Stimulated activated naive B cell treated with anti-CD40 and anti-IgM and Interleukin-4, amounts not matched to agents 10 μg/mL and 1 μg/mL and 100 μg/mL, for 72 hours (primary cell): ENCODE data around the gene MYLK2.

Source experiments
- ATAC-seq, 2 donors: fragments of 150-1000 bp; cut with Tn5 transposase; replicated peaks; 2 replicates each; pipeline ENCODE4 v1.10.0; 2021; ENCODE audit warnings: moderate library complexity in 1 of 2
- DNase-seq: peaks from one replicate; pipeline ENCODE4 v3.0.0; 2021
- H3K27ac Mint-ChIP-seq: one replicate; pipeline ENCODE4 v1.8.0; 2022; ENCODE audit warnings: mild to moderate bottlenecking, mixed read lengths
- H3K27me3 Mint-ChIP-seq, 2 donors: one replicate each; pipeline ENCODE4 v1.8.0; 2022; ENCODE audit warnings: mixed read lengths in 2 of 2
- H3K36me3 Mint-ChIP-seq, 2 donors: one replicate each; pipeline ENCODE4 v1.8.0; 2022; ENCODE audit warnings: mixed read lengths in 2 of 2, mild to moderate bottlenecking in 1 of 2
- H3K4me1 Mint-ChIP-seq, 2 donors: one replicate each; pipeline ENCODE4 v1.8.0; 2022; ENCODE audit warnings: mixed read lengths in 2 of 2, mild to moderate bottlenecking in 1 of 2
- H3K4me3 Mint-ChIP-seq, 2 donors: one replicate each; pipeline ENCODE4 v1.8.0; 2022; ENCODE audit warnings: mild to moderate bottlenecking in 2 of 2, mixed read lengths in 2 of 2, moderate library complexity in 1 of 2
- H3K9me3 Mint-ChIP-seq, 2 donors: one replicate each; pipeline ENCODE4 v1.8.0; 2022; ENCODE audit warnings: mixed read lengths in 2 of 2, mild to moderate bottlenecking in 1 of 2

Gene MYLK2

GRCh38 chr20:31819083-31819784, at the start of gene MYLK2:
Gene MYLK2, plus strand, starts transcription at chr20:31819356. Its CDS starts 225 bp downstream, at chr20:31819581.
- no peak for ATAC-seq
- DNase-seq, result no peak
- no peaks in the 10 kb centered on the region for H3K9me3 Mint-ChIP-seq
- H3K4me3 Mint-ChIP-seq, result no peak within 1 kb of the TSS
- H3K27me3 Mint-ChIP-seq, result peaks cover 6 to 12% of the 10 kb centered on the region in 2 donors
- H3K4me1 Mint-ChIP-seq, result peaks cover 2 to 5% of the 10 kb centered on the region in 2 donors
- no peak within 1 kb of the TSS for H3K27ac Mint-ChIP-seq
- no peaks in the 10 kb centered on the region for H3K36me3 Mint-ChIP-seq

DNA sequence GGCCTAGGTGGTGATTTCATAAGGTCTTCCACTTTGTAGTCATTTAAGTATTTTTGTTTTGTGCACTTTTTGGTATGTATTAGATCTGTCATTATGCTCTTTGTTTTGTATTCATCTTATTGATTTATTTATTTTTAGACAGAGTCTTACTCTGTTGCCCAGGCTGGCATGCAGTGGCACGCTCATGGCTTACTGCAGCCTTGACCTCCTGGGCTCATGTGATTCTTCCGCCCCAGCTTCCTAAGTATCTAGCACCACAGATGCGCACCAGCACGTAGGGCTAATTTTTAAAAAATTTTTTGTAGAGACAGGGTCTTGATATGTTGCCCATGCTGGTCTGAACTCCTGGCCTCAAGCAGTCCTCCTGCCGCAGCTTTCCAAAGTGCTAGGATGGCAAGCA, 49.5 kb upstream of the MYLK2 start:
- no peaks in the 10 kb centered on the region for H3K4me1 Mint-ChIP-seq
- no peaks in the 10 kb centered on the region for H3K9me3 Mint-ChIP-seq
- H3K4me3 Mint-ChIP-seq, result no peak overlapping the region
- DNase-seq (no peak), ATAC-seq (no peak)
- H3K36me3 Mint-ChIP-seq, result no peaks in the 10 kb centered on the region
- H3K27ac Mint-ChIP-seq, result no peak overlapping the region
- no peaks in the 10 kb centered on the region for H3K27me3 Mint-ChIP-seq

GRCh38 chr20:31770243-31770642, 48.9 kb upstream of the MYLK2 start:
- Mint-ChIP-seq H3K4me3 (no peak overlapping the region), H3K36me3 (no peaks in the 10 kb centered on the region), H3K4me1 (no peaks in the 10 kb centered on the region), H3K27me3 (no peaks in the 10 kb centered on the region), H3K9me3 (no peaks in the 10 kb centered on the region), H3K27ac (no peak overlapping the region)
- DNase-seq (no peak), ATAC-seq (no peak)

GRCh38 chr20:31774408-31774807, 44.7 kb upstream of the MYLK2 start:
- Mint-ChIP-seq H3K4me1 (no peaks in the 10 kb centered on the region), H3K27me3 (no peaks in the 10 kb centered on the region), H3K9me3 (no peaks in the 10 kb centered on the region), H3K4me3 (no peak overlapping the region), H3K27ac (no peak overlapping the region), H3K36me3 (peaks cover 0 to 2% of the 10 kb centered on the region in 2 donors)
- DNase-seq, result no peak
- ATAC-seq, result no peak

- no peaks in the 10 kb centered on the region for H3K27me3 Mint-ChIP-seq
- H3K36me3 Mint-ChIP-seq, result peaks cover 0 to 3% of the 10 kb centered on the region in 2 donors
- DNase-seq, result no peak
- no peaks in the 10 kb centered on the region for H3K9me3 Mint-ChIP-seq
- no peaks in the 10 kb centered on the region for H3K4me1 Mint-ChIP-seq
- no peak overlapping the region for H3K4me3 Mint-ChIP-seq
- no peak for ATAC-seq
- no peak overlapping the region for H3K27ac Mint-ChIP-seq
Observed at GRCh38 chr20:31780839-31781238, 38.3 kb upstream of the MYLK2 start.

DNA sequence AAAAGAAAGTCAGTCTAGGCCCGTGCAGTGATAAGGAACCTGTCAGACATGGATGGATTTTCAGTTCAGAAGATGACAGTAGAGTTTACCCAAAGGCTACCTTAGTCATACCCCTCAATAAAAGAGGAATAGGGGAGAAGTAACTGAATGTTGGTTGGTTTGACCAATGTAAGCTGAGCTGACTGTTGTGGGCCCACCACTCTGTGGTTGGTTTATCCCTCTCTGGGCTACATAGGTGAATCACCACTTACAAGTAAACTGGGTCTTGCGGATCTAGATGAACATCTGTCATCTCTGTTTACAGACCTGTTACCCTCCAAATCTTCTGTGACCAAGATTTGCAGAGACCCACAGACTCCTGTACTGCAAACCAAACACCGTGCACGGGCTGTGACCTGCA, 37.2 kb upstream of the MYLK2 start:
- no peak overlapping the region for H3K27ac Mint-ChIP-seq
- H3K36me3 Mint-ChIP-seq, result peaks cover 0 to 3% of the 10 kb centered on the region in 2 donors
- ATAC-seq (peak; percentile 14 to 53), DNase-seq (no peak)
- H3K27me3 Mint-ChIP-seq, result no peaks in the 10 kb centered on the region
- no peaks in the 10 kb centered on the region for H3K4me1 Mint-ChIP-seq
- no peak overlapping the region for H3K4me3 Mint-ChIP-seq
- no peaks in the 10 kb centered on the region for H3K9me3 Mint-ChIP-seq

DNA sequence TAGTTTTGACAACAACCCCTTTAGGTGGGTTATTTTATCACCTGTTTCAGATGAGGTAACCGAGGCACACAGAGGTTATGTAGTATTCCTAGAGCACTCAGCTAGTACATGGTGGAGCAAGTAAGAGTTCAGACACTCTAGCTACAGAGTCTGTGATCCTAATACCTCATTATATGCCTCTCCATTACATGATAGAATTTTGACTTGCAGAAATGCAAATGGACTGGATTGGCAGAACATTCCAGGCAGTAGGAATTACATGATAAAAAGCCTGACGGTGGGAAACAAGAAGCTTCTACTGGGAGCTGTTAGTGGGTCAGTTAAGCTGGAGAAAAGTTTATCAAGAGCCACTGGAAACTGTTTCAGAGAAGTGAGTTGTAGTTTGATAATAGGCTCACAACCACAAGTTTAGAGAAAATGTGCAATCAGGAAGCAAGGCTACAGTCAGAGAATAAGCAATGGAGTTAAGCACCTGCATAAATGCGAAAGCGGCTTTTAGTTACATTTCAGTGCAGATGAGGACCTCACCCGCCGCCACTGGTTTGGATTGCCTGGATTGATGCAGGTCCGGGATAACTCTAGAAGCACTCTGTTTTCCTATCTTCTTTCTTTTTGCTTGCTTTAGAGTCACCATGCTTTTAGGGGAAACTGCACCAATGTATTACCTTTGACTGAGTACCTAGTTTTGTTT, 34.7 kb upstream of the MYLK2 start:
- DNase-seq (no peak), ATAC-seq (no peak)
- Mint-ChIP-seq H3K27ac (no peak overlapping the region), H3K27me3 (no peaks in the 10 kb centered on the region), H3K4me1 (no peaks in the 10 kb centered on the region), H3K4me3 (no peak overlapping the region), H3K9me3 (no peaks in the 10 kb centered on the region), H3K36me3 (peaks cover 3 to 4% of the 10 kb centered on the region in 2 donors)

DNA sequence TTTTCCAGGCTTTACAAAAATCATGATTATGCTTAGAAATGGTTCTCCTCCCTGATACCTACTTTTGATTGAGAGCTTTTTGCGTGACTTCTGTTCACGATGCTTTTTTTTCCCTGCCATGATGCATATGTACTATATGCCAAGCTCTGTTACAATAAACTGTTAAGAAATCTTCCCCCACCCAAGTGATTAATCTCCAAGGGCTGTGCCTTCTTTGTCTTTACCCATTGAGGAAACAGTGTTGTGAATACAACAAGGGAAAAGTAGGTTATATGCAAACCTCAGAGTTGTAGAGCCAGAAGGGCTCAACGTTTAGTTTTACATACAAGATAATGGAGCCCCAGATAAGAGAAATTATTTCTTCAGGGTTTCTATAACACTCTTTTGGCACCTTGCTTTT, 34.1 kb upstream of the MYLK2 start:
- Mint-ChIP-seq H3K4me1 (no peaks in the 10 kb centered on the region), H3K27ac (no peak overlapping the region), H3K36me3 (peaks cover 3 to 4% of the 10 kb centered on the region in 2 donors), H3K27me3 (no peaks in the 10 kb centered on the region), H3K4me3 (no peak overlapping the region), H3K9me3 (no peaks in the 10 kb centered on the region)
- DNase-seq (no peak), ATAC-seq (no peak)

- peaks cover 3 to 4% of the 10 kb centered on the region in 2 donors for H3K36me3 Mint-ChIP-seq
- H3K27me3 Mint-ChIP-seq, result no peaks in the 10 kb centered on the region
- no peak for DNase-seq
- H3K9me3 Mint-ChIP-seq, result no peaks in the 10 kb centered on the region
- H3K27ac Mint-ChIP-seq, result no peak overlapping the region
- no peak for ATAC-seq
- no peak overlapping the region for H3K4me3 Mint-ChIP-seq
- no peaks in the 10 kb centered on the region for H3K4me1 Mint-ChIP-seq
Observed at GRCh38 chr20:31788578-31788977, 30.6 kb upstream of the MYLK2 start.

DNA sequence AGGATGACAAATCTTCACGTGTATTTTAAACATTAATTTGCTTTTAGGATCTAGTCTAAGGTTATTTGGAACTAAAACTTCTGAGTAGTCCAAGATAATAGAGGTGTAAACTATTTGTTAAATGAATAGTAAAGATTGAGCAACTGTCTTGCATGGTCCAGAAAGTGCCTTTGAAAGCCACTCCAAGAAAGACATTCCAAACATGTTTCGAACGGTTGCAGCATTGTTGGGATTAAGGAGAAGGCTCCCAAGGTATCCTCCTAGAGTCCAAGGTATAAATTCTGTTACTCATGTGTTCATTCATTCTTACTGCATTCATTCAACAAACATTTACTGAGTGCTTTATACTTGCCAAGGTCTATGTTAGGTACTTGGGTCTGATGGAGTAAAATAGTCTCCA, 28.8 kb upstream of the MYLK2 start:
- H3K9me3 Mint-ChIP-seq, result no peaks in the 10 kb centered on the region
- H3K27me3 Mint-ChIP-seq, result no peaks in the 10 kb centered on the region
- DNase-seq, result no peak
- ATAC-seq, result no peak
- no peak overlapping the region for H3K4me3 Mint-ChIP-seq
- no peak overlapping the region for H3K27ac Mint-ChIP-seq
- H3K36me3 Mint-ChIP-seq, result peaks cover 0 to 4% of the 10 kb centered on the region in 2 donors
- no peaks in the 10 kb centered on the region for H3K4me1 Mint-ChIP-seq

GRCh38 chr20:31797364-31797763, 21.8 kb upstream of the MYLK2 start:
- Mint-ChIP-seq H3K4me3 (no peak overlapping the region), H3K27me3 (no peaks in the 10 kb centered on the region)

DNA sequence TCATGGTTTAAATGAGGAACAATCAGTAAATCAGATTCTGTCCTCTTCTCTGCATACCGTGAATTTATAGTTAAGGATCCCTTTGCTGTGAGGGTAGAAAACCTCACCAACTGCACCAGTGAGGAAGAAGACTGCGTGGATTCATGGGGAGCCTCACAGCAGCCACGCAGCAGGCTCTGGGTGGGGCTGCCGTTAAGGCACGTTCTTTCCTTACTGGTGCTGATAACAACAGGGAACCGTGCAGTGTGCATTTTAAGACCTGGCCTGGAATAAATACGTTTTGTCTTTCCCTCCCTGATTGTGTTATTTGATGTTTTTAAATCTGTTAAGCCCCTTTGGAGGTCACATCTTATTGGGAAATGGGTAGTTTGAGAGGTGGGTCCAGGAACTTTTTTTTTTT, 17.6 kb upstream of the MYLK2 start:
- peaks cover 0 to 4% of the 10 kb centered on the region in 2 donors for H3K36me3 Mint-ChIP-seq
- H3K4me3 Mint-ChIP-seq, result no peak overlapping the region
- ATAC-seq, result no peak
- H3K27ac Mint-ChIP-seq, result no peak overlapping the region
- no peaks in the 10 kb centered on the region for H3K27me3 Mint-ChIP-seq
- peaks cover 6 to 16% of the 10 kb centered on the region in 2 donors for H3K4me1 Mint-ChIP-seq
- DNase-seq, result no peak
- no peaks in the 10 kb centered on the region for H3K9me3 Mint-ChIP-seq

More at GRCh38 chr20:31797364-31797763, 21.8 kb upstream of the MYLK2 start:
- Mint-ChIP-seq H3K4me1 (no peaks in the 10 kb centered on the region), H3K36me3 (peaks cover 0 to 3% of the 10 kb centered on the region in 2 donors), H3K27ac (no peak overlapping the region), H3K9me3 (no peaks in the 10 kb centered on the region)
- DNase-seq (no peak), ATAC-seq (no peak)

DNA sequence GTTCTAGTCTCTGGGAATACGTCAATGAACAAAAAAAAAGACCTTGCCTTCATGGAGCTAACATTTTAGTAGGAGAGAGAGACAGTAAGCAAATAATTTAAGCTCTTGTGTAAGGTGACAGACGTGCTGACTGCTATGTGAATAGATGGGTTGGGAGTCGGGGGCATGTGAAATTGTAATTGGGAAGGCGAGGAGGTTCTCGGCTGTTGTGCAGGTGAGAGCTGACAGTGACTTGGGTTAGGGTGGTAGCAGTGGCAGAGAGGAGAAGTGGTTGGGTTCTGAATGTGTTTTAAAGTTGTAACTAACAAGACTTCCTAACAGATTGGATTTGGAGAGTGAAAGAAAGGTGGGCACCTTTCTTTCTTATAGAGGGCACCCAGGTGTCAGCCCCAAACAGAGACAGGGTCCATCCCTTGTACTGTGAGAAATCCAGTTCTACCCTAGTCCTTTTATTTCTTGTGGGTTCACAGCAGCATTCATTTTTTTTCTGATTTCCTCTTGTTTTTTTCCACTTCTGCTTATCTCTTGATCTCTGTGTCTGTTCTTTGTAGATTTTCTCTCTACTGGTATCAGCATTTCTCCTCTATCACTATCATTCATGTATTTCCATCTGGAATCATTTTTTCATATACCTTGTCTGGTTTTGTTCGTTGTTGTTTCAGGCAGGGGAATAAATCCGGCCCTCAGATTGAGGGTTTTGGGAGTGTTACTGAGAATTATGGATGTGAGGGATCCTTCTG, 15.4 kb upstream of the MYLK2 start:
- H3K27me3 Mint-ChIP-seq, result no peaks in the 10 kb centered on the region
- H3K4me1 Mint-ChIP-seq, result peaks cover 11 to 26% of the 10 kb centered on the region in 2 donors
- H3K4me3 Mint-ChIP-seq, result no peak overlapping the region
- no peak for ATAC-seq
- no peak for DNase-seq
- no peak overlapping the region for H3K27ac Mint-ChIP-seq
- no peaks in the 10 kb centered on the region for H3K9me3 Mint-ChIP-seq
- peaks cover 0 to 1% of the 10 kb centered on the region in 2 donors for H3K36me3 Mint-ChIP-seq

DNA sequence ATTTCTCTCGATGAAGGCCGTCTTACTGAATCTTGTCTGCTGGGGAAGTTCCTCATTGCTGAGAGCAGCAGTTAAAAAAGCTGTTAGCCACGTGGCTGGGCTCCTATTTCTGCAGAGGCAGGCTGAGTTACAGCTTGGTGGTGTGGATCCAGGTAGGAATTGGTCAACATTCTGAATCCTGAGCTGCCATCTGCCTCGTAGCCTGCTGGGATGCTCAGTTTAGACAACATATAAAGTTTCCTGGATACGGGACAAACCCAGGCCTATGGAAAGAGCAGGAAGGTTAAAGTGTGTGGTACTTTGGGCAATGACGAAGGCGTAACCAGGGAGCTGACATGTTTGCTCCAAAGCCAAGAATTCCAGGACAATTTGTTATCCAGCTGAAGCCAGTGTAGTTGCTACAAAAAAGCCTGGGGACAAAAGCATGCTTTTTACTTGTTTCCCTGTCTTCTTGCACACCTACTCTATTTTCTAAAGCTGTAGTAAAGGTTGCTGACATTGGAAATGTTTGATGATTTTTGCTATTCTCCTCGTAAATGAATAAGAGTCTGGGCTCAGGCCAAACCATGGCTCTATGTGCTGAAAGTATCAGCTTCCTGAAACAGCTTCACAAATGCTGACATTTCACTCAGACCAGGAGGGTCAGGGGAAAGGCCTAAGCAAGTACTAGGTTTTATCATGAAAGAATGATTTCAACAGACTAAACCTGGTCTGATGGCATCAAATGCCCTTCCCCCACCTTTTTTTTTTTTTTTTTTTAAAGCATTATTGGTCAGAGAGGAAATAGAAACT, 12.4 kb upstream of the MYLK2 start:
- DNase-seq, result no peak
- Mint-ChIP-seq H3K9me3 (no peaks in the 10 kb centered on the region), H3K4me1 (peaks cover 11 to 32% of the 10 kb centered on the region in 2 donors), H3K36me3 (peaks cover 0 to 1% of the 10 kb centered on the region in 2 donors), H3K4me3 (no peak overlapping the region), H3K27ac (no peak overlapping the region), H3K27me3 (no peaks in the 10 kb centered on the region)
- peak; percentile 36 to 49 for ATAC-seq
